ENCODE results near the gene TLE7. TPM values are rescaled to one million over a fixed set of nuclear protein-coding genes. Genes with fewer than 3 reads are reported as not detected.

TLE7 gene
- total RNA-seq, 1 experiment from 2014 or later, result not detected

DNA sequence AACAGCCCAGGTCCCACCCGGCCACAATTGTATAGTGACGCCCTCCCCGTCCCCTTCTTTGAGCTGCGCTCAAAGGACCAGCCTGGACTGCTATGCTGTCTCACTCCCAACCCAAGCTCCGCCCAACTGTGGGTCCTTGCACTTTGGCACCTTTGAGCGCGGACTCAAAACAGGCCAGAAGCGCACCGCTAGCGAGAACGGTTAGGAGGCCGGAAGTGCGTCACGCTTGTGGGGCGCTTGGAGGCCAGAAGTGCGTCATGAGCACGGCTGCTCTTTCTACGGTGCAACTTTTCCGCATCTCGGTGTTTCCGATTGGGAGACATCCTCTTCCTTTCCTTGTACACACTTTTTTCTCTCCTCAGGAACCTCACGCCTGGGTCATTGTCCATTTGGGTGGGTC is 47.3 kb upstream of the TLE7 start, which contains the start of gene ZNF19:
Gene ZNF19, minus strand, starts transcription at position 203 of the 400 bp plus-strand sequence. CDS start 7,210 bp downstream, outside the sequence.
- H3K4me3 ChIP-seq, result no peak within 1 kb of the TSS
- H3K4me2 ChIP-seq, result no peak within 1 kb of the TSS
- CTCF ChIA-PET, result interaction anchor here (1.6 kb wide), 1 partner anchor 11 kb away, joined by 5 read pairs; no protein-coding TSS in a partner anchor
- no peaks in the 10 kb centered on the region; the same call in 1 of the 2 replicates for H3F3A ChIP-seq (ENCODE audit: insufficient read depth, low read depth)
- DNase-seq, result no peak
- H3K36me3 ChIP-seq (ENCODE audit: low read depth), result no peaks in the 10 kb centered on the region
- peaks cover 10% of the 10 kb centered on the region for H3K4me1 ChIP-seq (replicated peaks; ENCODE audit: insufficient read depth)
- H2AFZ ChIP-seq, result no peak within 1 kb of the TSS
- H3K79me2 ChIP-seq (ENCODE audit: low read depth), result no peaks in the 10 kb centered on the region
- H3K27ac ChIP-seq, result no peak within 1 kb of the TSS
- BruUV-seq (replicated peaks), result no TSS peak
- TF ChIP-seq EZH2 (IDR thresholded peaks at IDR 0.05; ENCODE audit: low read depth), result no peak
- TF ChIP-seq, protein P1, sequence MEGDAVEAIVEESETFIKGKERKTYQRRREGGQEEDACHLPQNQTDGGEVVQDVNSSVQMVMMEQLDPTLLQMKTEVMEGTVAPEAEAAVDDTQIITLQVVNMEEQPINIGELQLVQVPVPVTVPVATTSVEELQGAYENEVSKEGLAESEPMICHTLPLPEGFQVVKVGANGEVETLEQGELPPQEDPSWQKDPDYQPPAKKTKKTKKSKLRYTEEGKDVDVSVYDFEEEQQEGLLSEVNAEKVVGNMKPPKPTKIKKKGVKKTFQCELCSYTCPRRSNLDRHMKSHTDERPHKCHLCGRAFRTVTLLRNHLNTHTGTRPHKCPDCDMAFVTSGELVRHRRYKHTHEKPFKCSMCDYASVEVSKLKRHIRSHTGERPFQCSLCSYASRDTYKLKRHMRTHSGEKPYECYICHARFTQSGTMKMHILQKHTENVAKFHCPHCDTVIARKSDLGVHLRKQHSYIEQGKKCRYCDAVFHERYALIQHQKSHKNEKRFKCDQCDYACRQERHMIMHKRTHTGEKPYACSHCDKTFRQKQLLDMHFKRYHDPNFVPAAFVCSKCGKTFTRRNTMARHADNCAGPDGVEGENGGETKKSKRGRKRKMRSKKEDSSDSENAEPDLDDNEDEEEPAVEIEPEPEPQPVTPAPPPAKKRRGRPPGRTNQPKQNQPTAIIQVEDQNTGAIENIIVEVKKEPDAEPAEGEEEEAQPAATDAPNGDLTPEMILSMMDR (conservative IDR thresholded peaks at IDR 0.05), result no peak
- intact Hi-C loops (cut with micrococcal nuclease; ENCODE audit: unreplicated experiment), result no loop called here
- no peaks in the 10 kb centered on the region for H3K9me2 ChIP-seq (ENCODE audit: insufficient read depth)
- no peaks in the 10 kb centered on the region for H3K27me3 ChIP-seq (ENCODE audit: insufficient read depth, low read depth)
- no peaks in the 10 kb centered on the region for H3K9me3 ChIP-seq (ENCODE audit: insufficient read depth, low read depth)
- H4K20me1 ChIP-seq (ENCODE audit: insufficient read depth), result no peaks in the 10 kb centered on the region
- POLR2A ChIA-PET (ENCODE audit: unreplicated experiment), result no interaction called here

DNA sequence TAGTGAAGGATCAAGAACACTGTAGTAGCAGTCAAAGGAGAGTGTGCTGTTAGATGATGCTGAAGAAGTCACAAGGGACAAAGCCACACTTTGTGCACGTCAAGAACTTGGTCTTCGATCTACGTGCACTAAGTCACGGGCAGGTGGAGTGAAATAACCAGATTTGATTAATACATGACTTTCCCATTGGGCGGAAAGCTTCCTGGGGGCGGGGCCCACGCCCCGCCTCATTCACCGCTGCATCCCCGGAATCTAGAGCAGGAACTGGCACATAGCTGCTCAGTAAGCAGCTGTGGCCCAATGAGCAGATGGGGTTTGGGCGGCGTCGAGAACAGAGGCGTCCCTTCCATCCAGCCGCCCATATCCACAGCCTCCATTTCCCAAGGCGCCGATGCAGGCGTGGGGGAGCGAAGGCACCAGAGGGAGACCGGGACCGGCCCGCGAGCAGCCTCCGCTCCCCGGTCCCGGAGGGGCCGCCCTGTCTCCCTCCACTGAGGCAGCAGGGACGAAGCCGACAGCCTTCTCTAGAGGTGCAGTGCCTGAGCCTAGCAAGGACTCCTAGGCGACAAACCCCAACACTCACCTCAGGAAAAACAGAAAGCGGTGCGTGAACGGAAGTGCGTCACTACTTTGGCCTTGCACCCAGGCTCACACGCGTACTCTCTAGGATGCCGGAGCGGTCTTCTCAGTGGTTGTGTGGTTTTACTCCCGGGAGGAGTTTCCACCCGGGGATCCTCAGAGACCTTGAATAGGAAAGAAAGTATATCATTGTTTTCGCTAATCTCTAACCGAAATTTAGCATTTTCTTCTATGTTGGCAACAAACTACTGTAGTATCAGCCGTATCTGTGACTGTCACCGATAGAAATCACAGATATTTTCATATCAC is 42.4 kb upstream of the TLE7 start:
- Histone ChIP-seq H3K27ac (peak overlapping the region; percentile 82), H3K9me2 (ENCODE audit: insufficient read depth) (no peaks in the 10 kb centered on the region), H2AFZ (peak overlapping the region; percentile 98), H3K4me1 (replicated peaks; ENCODE audit: insufficient read depth) (peaks cover 15% of the 10 kb centered on the region), H3K27me3 (ENCODE audit: insufficient read depth, low read depth) (no peaks in the 10 kb centered on the region), H3F3A (ENCODE audit: insufficient read depth, low read depth) (peaks cover 10% of the 10 kb centered on the region), H3K4me2 (peak overlapping the region; percentile 88), H3K4me3 (peak overlapping the region; percentile 97), H3K36me3 (ENCODE audit: low read depth) (no peaks in the 10 kb centered on the region), H3K9me3 (ENCODE audit: insufficient read depth, low read depth) (no peaks in the 10 kb centered on the region), H3K79me2 (ENCODE audit: low read depth) (no peaks in the 10 kb centered on the region), H4K20me1 (ENCODE audit: insufficient read depth) (no peaks in the 10 kb centered on the region)
- no peak for TF ChIP-seq EZH2 (IDR thresholded peaks at IDR 0.05; ENCODE audit: low read depth)
- TF ChIP-seq, protein P1 (conservative IDR thresholded peaks at IDR 0.05), result no peak
- ChIA-PET CTCF (interaction anchor here (0.7 to 1.1 kb wide), 3 partner anchors 9 to 127 kb away, joined by 3 to 5 read pairs (median 3); partner anchors contain the start of gene ZNF23), POLR2A (ENCODE audit: unreplicated experiment) (interaction anchor here (0.6 to 0.9 kb wide), 4 partner anchors 22 to 63 kb away, joined by 3 to 6 read pairs (median 3); partner anchors contain the start of gene ZNF23)
- intact Hi-C loops (cut with micrococcal nuclease; ENCODE audit: unreplicated experiment), result loop anchor here (2.0 to 5.0 kb wide), 2 partner anchors 21 to 53 kb away; partner anchors contain the start of gene ZNF23
- BruUV-seq (replicated peaks), result TSS peak; percentile 92
- DNase-seq, result peak; percentile 72 to 79

DNA sequence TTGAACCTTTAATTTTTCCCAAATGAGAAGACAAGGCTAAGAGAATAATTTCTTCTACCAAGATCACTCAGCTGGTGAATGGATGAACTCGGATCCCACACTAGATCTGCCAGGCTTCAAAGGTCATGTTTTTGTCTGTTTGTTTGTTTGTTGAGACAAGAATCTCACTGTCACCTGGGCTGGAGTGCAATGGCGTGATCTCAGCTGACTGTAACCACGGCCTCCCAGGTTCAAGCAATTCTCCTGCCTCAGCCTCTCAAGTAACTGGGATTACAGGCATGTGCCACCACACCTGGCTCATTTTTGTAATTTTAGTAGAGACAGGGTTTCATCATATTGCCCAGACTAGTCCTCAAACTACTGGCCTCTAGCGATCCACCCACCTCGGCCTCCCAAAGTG is 40.7 kb upstream of the TLE7 start:
- Histone ChIP-seq H2AFZ (no peak overlapping the region), H3K36me3 (ENCODE audit: low read depth) (0 out of 2 replicates have a peak, but pooled peaks cover 9% of the 10 kb centered on the region), H3K4me1 (replicated peaks; ENCODE audit: insufficient read depth) (peaks cover 15% of the 10 kb centered on the region), H3K9me2 (ENCODE audit: insufficient read depth) (no peaks in the 10 kb centered on the region), H3K4me3 (no peak overlapping the region), H3K4me2 (no peak overlapping the region), H4K20me1 (ENCODE audit: insufficient read depth) (no peaks in the 10 kb centered on the region), H3F3A (ENCODE audit: insufficient read depth, low read depth) (peaks cover 10% of the 10 kb centered on the region), H3K27me3 (ENCODE audit: insufficient read depth, low read depth) (no peaks in the 10 kb centered on the region), H3K79me2 (ENCODE audit: low read depth) (no peaks in the 10 kb centered on the region), H3K27ac (no peak overlapping the region), H3K9me3 (ENCODE audit: insufficient read depth, low read depth) (no peaks in the 10 kb centered on the region)
- intact Hi-C loops (cut with micrococcal nuclease; ENCODE audit: unreplicated experiment), result loop anchor here (5.0 kb wide), 1 partner anchor 55 kb away; no protein-coding TSS in a partner anchor
- no peak for DNase-seq
- TF ChIP-seq, protein P1 (conservative IDR thresholded peaks at IDR 0.05), result no peak
- TF ChIP-seq EZH2 (IDR thresholded peaks at IDR 0.05; ENCODE audit: low read depth), result no peak
- ChIA-PET POLR2A (ENCODE audit: unreplicated experiment) (interaction anchor here (0.6 kb wide), 1 partner anchor 1168 kb away, joined by 3 read pairs; no protein-coding TSS in a partner anchor), CTCF (no interaction called here)
- no TSS peak for BruUV-seq (replicated peaks)
